GM12878 (cell line): ENCODE data around the gene SMPDL3B. TPM values are rescaled to one million over a fixed set of nuclear protein-coding genes. Genes with fewer than 3 reads are reported as not detected.

ENCODE experiments used
- ATAC-seq: fragments of 200-7000 bp; cut with Tn5 transposase; 3 replicates; pipeline ENCODE4 v1.9.1; 2020; ENCODE audit warnings: mild to moderate bottlenecking, moderate library complexity
- BruUV-seq: library from RNA; stranded (reverse); fragments of 400-500 nt; replicated peaks from 2 replicates; lab custom pipeline; 2021; lab: Mats Ljungman, UMichigan
- CTCF ChIA-PET: fragments of 300-600 bp; sonication (Branson Sonifier 250); formaldehyde crosslinking; extraction: SDS; loops from one replicate; lab custom pipeline; 2021; ENCODE audit warnings: inconsistent platforms; lab: Yijun Ruan, JAX
- POLR2A ChIA-PET: fragments of 350-600 bp; formaldehyde crosslinking; extraction: SDS; loops from one replicate; lab custom pipeline; 2021; ENCODE audit warnings: inconsistent platforms; lab: Charles Lee
- RAD21 ChIA-PET: fragments of 300-600 bp; sonication (Branson Sonifier 250); formaldehyde crosslinking; loops from one replicate; lab custom pipeline; 2023; ENCODE audit warnings: antibody characterized with exemption; ENCODE audit not compliant: unreplicated experiment; lab: Charles Lee
- SMC1A ChIA-PET: fragments of 300-600 bp; sonication (Branson Sonifier 250); formaldehyde crosslinking; loops from one replicate; lab custom pipeline; 2023; ENCODE audit not compliant: unreplicated experiment, uncharacterized antibody; lab: Charles Lee
- DNase-seq: peaks from one replicate; pipeline ENCODE4 v3.0.0-alpha.2; 2011; ENCODE audit warnings: low read depth, low spot score
- FAIRE-seq: peaks from 3 replicates; lab custom pipeline; 2011; peaks lifted over from hg19 to GRCh38; lab: Jason Lieb, UNC
- H2AFZ ChIP-seq: 2 replicates; pipeline ENCODE4 v1.6.0; 2011; ENCODE audit warnings: low read depth, low read length, control low read depth; ENCODE audit not compliant: control insufficient read depth
- H3K27ac ChIP-seq: 2 replicates; pipeline ENCODE4 v1.5.1; 2011; ENCODE audit warnings: control low read depth; ENCODE audit not compliant: control insufficient read depth, insufficient read depth
- H3K27me3 ChIP-seq, 2 experiments: replicated peaks in 1 of 2; 2 replicates each; pipeline versions ENCODE4 v1.6.0 to v1.6.1; 2011; ENCODE audit warnings: low read length in 1 of 2; ENCODE audit not compliant: control insufficient read depth in 2 of 2, insufficient read depth in 2 of 2
- H3K36me3 ChIP-seq, 2 experiments: 2 replicates each; pipeline ENCODE4 v1.5.1; 2011; ENCODE audit warnings: low read length in 1 of 2; ENCODE audit not compliant: control insufficient read depth in 2 of 2, insufficient read depth in 2 of 2
- H3K4me1 ChIP-seq: 2 replicates; pipeline ENCODE4 v1.6.1; 2011; ENCODE audit warnings: mild to moderate bottlenecking, low read length, moderate library complexity, mixed read lengths; ENCODE audit not compliant: control insufficient read depth, insufficient read depth
- H3K4me2 ChIP-seq: 2 replicates; pipeline ENCODE4 v1.6.0; 2011; ENCODE audit warnings: control low read depth; ENCODE audit not compliant: control insufficient read depth, insufficient read depth
- H3K4me3 ChIP-seq: fragments of 200-600 bp; sonication (generic); 2 replicates; pipeline ENCODE4 v1.5.1; 2016
- H3K79me2 ChIP-seq: 2 replicates; pipeline ENCODE4 v1.6.0; 2011; ENCODE audit warnings: low read length; ENCODE audit not compliant: control insufficient read depth, insufficient read depth
- H3K9ac ChIP-seq: 2 replicates; pipeline ENCODE4 v1.8.0; 2011; ENCODE audit warnings: low read length, control low read depth, mixed read lengths; ENCODE audit not compliant: control insufficient read depth, insufficient read depth
- H3K9me3 ChIP-seq: replicated peaks from 3 replicates; pipeline ENCODE4 v1.5.1; 2011; ENCODE audit warnings: mild to moderate bottlenecking, low read length; ENCODE audit not compliant: control insufficient read depth, insufficient read depth
- H4K20me1 ChIP-seq: 2 replicates; pipeline ENCODE4 v1.6.0; 2011; ENCODE audit not compliant: control insufficient read depth, insufficient read depth
- BCL3 ChIP-seq: IDR thresholded peaks from 2 replicates; pipeline ENCODE4 v1.6.1; 2011; ENCODE audit warnings: borderline replicate concordance, low read depth, mild to moderate bottlenecking, moderate library complexity, low read length; ENCODE audit not compliant: insufficient read depth, poor library complexity, severe bottlenecking
- EED ChIP-seq: sonication (generic); IDR thresholded peaks from 2 replicates; pipeline ENCODE4 v1.6.1; 2016; ENCODE audit warnings: antibody characterized with exemption, low read depth
- NFXL1 ChIP-seq: fragments of 450-650 bp; IDR thresholded peaks from 2 replicates; pipeline ENCODE4 v1.6.1; 2017; ENCODE audit warnings: antibody characterized with exemption, mild to moderate bottlenecking, borderline replicate concordance
- NR2C2 ChIP-seq: IDR thresholded peaks from 2 replicates; pipeline ENCODE4 v1.6.1; 2011; ENCODE audit warnings: borderline replicate concordance, low read depth; ENCODE audit not compliant: control insufficient read depth, insufficient read length
- PAX5 ChIP-seq: IDR thresholded peaks from 2 replicates; pipeline ENCODE4 v1.6.1; 2011; ENCODE audit warnings: low read depth, low read length, borderline replicate concordance
- USF2 ChIP-seq: IDR thresholded peaks from 2 replicates; pipeline ENCODE4 v1.6.1; 2011; ENCODE audit warnings: low read depth, low read length, improper control_type of control experiment, borderline replicate concordance
- WGBS: methylation state at CpG from one replicate; pipeline ENCODE4 v1.1.6; 2016; ENCODE audit warnings: low lambda C conversion rate; ENCODE audit not compliant: insufficient replicate concordance, insufficient coverage; ENCODE audit errors: missing lambda C conversion rate; 5-methylcytosine and 5-hydroxymethylcytosine counted together
- in situ Hi-C: fragments of 300-500 bp; cut with MboI; formaldehyde crosslinking; loops from 9 replicates; pipeline ENCODE4 v1.14.3; 2018; ENCODE audit warnings: mixed read lengths
- intact Hi-C: fragments of 100-400 bp; cut with micrococcal nuclease; formaldehyde crosslinking; loops from one replicate; pipeline ENCODE4 v1.14.2; 2022; ENCODE audit not compliant: unreplicated experiment
- polyA plus RNA-seq, 11 experiments: library from polyadenylated mRNA; depleted of rRNA in 4 of 11; unstranded in 6 of 11; stranded (reverse) in 5 of 11; fragments of >200 nt; fragmentation: Nextera tagmentation in 4 of 11; fragmentation: Illumina TruSeq in 1 of 11; extraction: Ambion mirVana in 4 of 11; extraction: Trizol in 1 of 11; gene quantifications; 1 replicate in 1 of 11; 2 replicates in 10 of 11; pipeline versions ENCODE4 v1.2.1 to v1.2.3, GENCODE V29; 2011 to 2016; ENCODE audit warnings: inconsistent platforms in 2 of 11, missing spikeins in 2 of 11, low read depth in 1 of 11
- total RNA-seq, 4 experiments: library from RNA; depleted of rRNA in 3 of 4; stranded (reverse); fragments of >200 nt in 3 of 4; fragmentation: Illumina TruSeq in 1 of 4; extraction: Trizol in 1 of 4; gene quantifications; 2 replicates each; pipeline versions ENCODE4 v1.2.1 to v1.2.3, GENCODE V29; 2013 to 2021

SMPDL3B gene
- total and polyA plus RNA-seq, 10 of the 15 experiments (the other 5 are each of a cell fraction or from before 2014, with no cell fraction given): 0.56 to 2.7 (median 1.0) TPM

GRCh38 chr1:27971674-27972073 is 36.9 kb downstream of the SMPDL3B start (continued):
- TF ChIP-seq BCL3: no peak

- no peaks in the 10 kb centered on the region for H3K27me3 ChIP-seq
- H3K4me2 ChIP-seq: no peak overlapping the region
- no peak overlapping the region for H2AFZ ChIP-seq
- 88% methylated on average over 4 of the region's 4 CpGs for WGBS
- CTCF ChIA-PET: interaction anchor here (0.6 to 2.0 kb wide), 7 partner anchors 8 to 358 kb away, joined by 3 to 6 read pairs (median 4); no protein-coding TSS in a partner anchor
- H3K36me3 ChIP-seq: peaks cover 5 to 9% of the 10 kb centered on the region in 2 experiments; a peak in 3 of 4 replicates
- SMC1A ChIA-PET: interaction anchor here (0.6 to 1.8 kb wide), 6 partner anchors 20 to 114 kb away, joined by 3 to 6 read pairs (median 4); no protein-coding TSS in a partner anchor
- no peak for DNase-seq
- H3K27ac ChIP-seq: no peak overlapping the region
- RAD21 ChIA-PET: interaction anchor here (0.8 to 1.5 kb wide), 2 partner anchors 24 to 138 kb away, joined by 3 read pairs; no protein-coding TSS in a partner anchor
- no peak for ATAC-seq
- no peak overlapping the region for H3K9ac ChIP-seq
- TF ChIP-seq USF2 (no peak), EED (no peak), NFXL1 (no peak), NR2C2 (no peak), PAX5 (no peak)
- no peaks in the 10 kb centered on the region for H4K20me1 ChIP-seq
- no TSS peak for BruUV-seq
- no peak for FAIRE-seq
- POLR2A ChIA-PET: interaction anchor here (0.5 to 1.0 kb wide), 4 partner anchors 56 to 913 kb away, joined by 3 to 4 read pairs (median 4); no protein-coding TSS in a partner anchor
- intact Hi-C loops (no loop called here), in situ Hi-C loops (no loop called here)
- no peak overlapping the region for H3K4me3 ChIP-seq
- no peaks in the 10 kb centered on the region for H3K4me1 ChIP-seq
- H3K9me3 ChIP-seq: no peaks in the 10 kb centered on the region
- H3K79me2 ChIP-seq: no peaks in the 10 kb centered on the region
Measured at GRCh38 chr1:27972141-27972540, 37.3 kb downstream of the SMPDL3B start.
